HCT116 (cell line): Measurements from ENCODE around the gene MLLT6. TPM values are rescaled to one million over a fixed set of nuclear protein-coding genes. Genes with fewer than 3 reads are reported as not detected.

Experiments used
- CBX3 ChIP-seq: IDR thresholded peaks from 2 replicates; pipeline ENCODE4 v1.6.1; 2012; ENCODE audit warnings: low read depth
- CTCF ChIP-seq, 3 experiments: fragments of 200-600 bp in 1 of 3; sonication (generic) in 1 of 3; IDR thresholded peaks in 2 of 3; conservative IDR thresholded peaks in 1 of 3; 2 replicates each; pipeline ENCODE4 v1.5.1; 2012 to 2017; ENCODE audit warnings: low read depth in 2 of 3, low read length in 2 of 3, antibody characterized with exemption in 1 of 3, borderline replicate concordance in 1 of 3, control low read depth in 1 of 3, mild to moderate bottlenecking in 1 of 3, mixed read lengths in 1 of 3, mixed run types in 1 of 3, moderate library complexity in 1 of 3; ENCODE audit not compliant: insufficient read depth in 1 of 3
- EGR1 ChIP-seq: IDR thresholded peaks from 2 replicates; pipeline ENCODE4 v1.6.1; 2012; ENCODE audit warnings: low read depth
- EZH2phosphoT487 ChIP-seq: fragments of 200-600 bp; IDR thresholded peaks from 2 replicates; pipeline ENCODE4 v1.6.1; 2018; ENCODE audit warnings: antibody characterized with exemption, borderline replicate concordance
- FOSL1 ChIP-seq: IDR thresholded peaks from 2 replicates; pipeline ENCODE4 v1.6.1; 2012; ENCODE audit warnings: low read depth
- POLR2AphosphoS5 ChIP-seq: IDR thresholded peaks from 2 replicates; pipeline ENCODE4 v1.6.1; 2011; ENCODE audit warnings: mild to moderate bottlenecking, low read depth, low read length, moderate library complexity
- TCF7L2 ChIP-seq: IDR thresholded peaks from 2 replicates; pipeline ENCODE4 v1.7.0; 2011; ENCODE audit warnings: borderline replicate concordance, inconsistent platforms; ENCODE audit not compliant: insufficient read depth, insufficient read length; ENCODE audit errors: extremely low read depth
- YY1 ChIP-seq: IDR thresholded peaks from 2 replicates; pipeline ENCODE4 v1.6.1; 2011; ENCODE audit warnings: low read length, low read depth, moderate library complexity, mild to moderate bottlenecking; ENCODE audit not compliant: insufficient replicate concordance; ENCODE audit errors: extremely low read depth
- ZBTB33 ChIP-seq: IDR thresholded peaks from 2 replicates; pipeline ENCODE4 v1.6.1; 2011; ENCODE audit warnings: mild to moderate bottlenecking, low read length, moderate library complexity; ENCODE audit not compliant: insufficient replicate concordance; ENCODE audit errors: extremely low read depth
- total RNA-seq: library from RNA; stranded (reverse); gene quantifications from one replicate; pipeline ENCODE4 v1.2.1, GENCODE V29; 2021; ENCODE audit not compliant: unreplicated experiment

The MLLT6 gene
- total RNA-seq, 1 experiment from 2014 or later, result 110 TPM

- TF ChIP-seq CTCF (IDR thresholded peaks at IDR 0.05 in 2 of 3, conservative IDR thresholded peaks at IDR 0.05 in 1 of 3; ENCODE audit: borderline replicate concordance in 1 of 3, insufficient read depth in 1 of 3, low read depth in 2 of 3, low read length in 2 of 3), result peak; percentile 96 to 99 (median 98)
- TF ChIP-seq EGR1, result no peak
- no peak for TF ChIP-seq TCF7L2
- no peak for TF ChIP-seq EZH2phosphoT487
- TF ChIP-seq FOSL1, result no peak
- no peak for TF ChIP-seq POLR2AphosphoS5
- peak; percentile 70 for TF ChIP-seq YY1
- no peak for TF ChIP-seq ZBTB33
- peak; percentile 79 for TF ChIP-seq CBX3
Measured at GRCh38 chr17:38663125-38663751, 41.8 kb upstream of the MLLT6 start (continued).
